Measurements from ENCODE around the gene MED26. TPM values are rescaled to one million over a fixed set of nuclear protein-coding genes. Genes with fewer than 3 reads are reported as not detected.

The MED26 gene
- total RNA-seq, 1 experiment from 2014 or later = 8.8 TPM

GRCh38 chr19:16561382-16561781 lies 66.6 kb downstream of the MED26 start:
- in situ Hi-C loops (cut with HindIII; ENCODE audit: low pct_unique_long_range_greater_than_20kb, low sequenced_read_pairs) (no loop called here), intact Hi-C loops (cut with micrococcal nuclease; ENCODE audit: unreplicated experiment) (no loop called here)
- Histone ChIP-seq H3K4me1 (ENCODE audit: control insufficient read depth, insufficient read depth, low read length) (no peaks in the 10 kb centered on the region), H3K27me3 (ENCODE audit: control insufficient read depth, insufficient read depth, low read length) (no peaks in the 10 kb centered on the region), H3K4me3 (ENCODE audit: low read depth in 2 of 2, low read length in 2 of 2) (no peak overlapping the region), H3K27ac (ENCODE audit: low read length) (no peak overlapping the region), H3K9me3 (ENCODE audit: control insufficient read depth, insufficient read depth, low read depth, low read length) (no peaks in the 10 kb centered on the region), H3K36me3 (ENCODE audit: control insufficient read depth, insufficient read depth, low read length) (peaks cover 4% of the 10 kb centered on the region; the same call in 1 of the 2 replicates)
- DNase-seq (ENCODE audit: low read depth, low spot score) = no peak
- ChIA-PET CTCF (no interaction called here), POLR2A (interaction anchor here (0.6 to 0.7 kb wide), 2 partner anchors 24 to 236 kb away, joined by 3 to 4 read pairs; no protein-coding TSS in a partner anchor)
- ATAC-seq = no peak
- no peak for TF ChIP-seq SIN3A (IDR thresholded peaks at IDR 0.05; ENCODE audit: borderline replicate concordance, insufficient read depth, low read depth, low read length)
- TF ChIP-seq TCF7L2 (IDR thresholded peaks at IDR 0.05; ENCODE audit: low read depth, low read length) = no peak
- TF ChIP-seq, protein P1, sequence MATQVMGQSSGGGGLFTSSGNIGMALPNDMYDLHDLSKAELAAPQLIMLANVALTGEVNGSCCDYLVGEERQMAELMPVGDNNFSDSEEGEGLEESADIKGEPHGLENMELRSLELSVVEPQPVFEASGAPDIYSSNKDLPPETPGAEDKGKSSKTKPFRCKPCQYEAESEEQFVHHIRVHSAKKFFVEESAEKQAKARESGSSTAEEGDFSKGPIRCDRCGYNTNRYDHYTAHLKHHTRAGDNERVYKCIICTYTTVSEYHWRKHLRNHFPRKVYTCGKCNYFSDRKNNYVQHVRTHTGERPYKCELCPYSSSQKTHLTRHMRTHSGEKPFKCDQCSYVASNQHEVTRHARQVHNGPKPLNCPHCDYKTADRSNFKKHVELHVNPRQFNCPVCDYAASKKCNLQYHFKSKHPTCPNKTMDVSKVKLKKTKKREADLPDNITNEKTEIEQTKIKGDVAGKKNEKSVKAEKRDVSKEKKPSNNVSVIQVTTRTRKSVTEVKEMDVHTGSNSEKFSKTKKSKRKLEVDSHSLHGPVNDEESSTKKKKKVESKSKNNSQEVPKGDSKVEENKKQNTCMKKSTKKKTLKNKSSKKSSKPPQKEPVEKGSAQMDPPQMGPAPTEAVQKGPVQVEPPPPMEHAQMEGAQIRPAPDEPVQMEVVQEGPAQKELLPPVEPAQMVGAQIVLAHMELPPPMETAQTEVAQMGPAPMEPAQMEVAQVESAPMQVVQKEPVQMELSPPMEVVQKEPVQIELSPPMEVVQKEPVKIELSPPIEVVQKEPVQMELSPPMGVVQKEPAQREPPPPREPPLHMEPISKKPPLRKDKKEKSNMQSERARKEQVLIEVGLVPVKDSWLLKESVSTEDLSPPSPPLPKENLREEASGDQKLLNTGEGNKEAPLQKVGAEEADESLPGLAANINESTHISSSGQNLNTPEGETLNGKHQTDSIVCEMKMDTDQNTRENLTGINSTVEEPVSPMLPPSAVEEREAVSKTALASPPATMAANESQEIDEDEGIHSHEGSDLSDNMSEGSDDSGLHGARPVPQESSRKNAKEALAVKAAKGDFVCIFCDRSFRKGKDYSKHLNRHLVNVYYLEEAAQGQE (IDR thresholded peaks at IDR 0.05; ENCODE audit: insufficient read depth in 1 of 2, low read depth in 2 of 2, low read length in 1 of 2) = no peak
- TF ChIP-seq POLR2AphosphoS5 (IDR thresholded peaks at IDR 0.05; ENCODE audit: low read depth, low read length) = no peak
- BruUV-seq (replicated peaks) = no TSS peak

GRCh38 chr19:16559780-16560276 lies 68.2 kb downstream of the MED26 start:
- CTCF ChIA-PET = no interaction called here

More at GRCh38 chr19:16559780-16560276, 68.2 kb downstream of the MED26 start:
- BruUV-seq (replicated peaks) = no TSS peak
- POLR2A ChIA-PET = no interaction called here
- Histone ChIP-seq H3K4me3 (ENCODE audit: low read depth in 2 of 2, low read length in 2 of 2) (no peak overlapping the region), H3K36me3 (ENCODE audit: control insufficient read depth, insufficient read depth, low read length) (peaks cover 2% of the 10 kb centered on the region; the same call in 1 of the 2 replicates), H3K27ac (ENCODE audit: low read length) (no peak overlapping the region), H3K4me1 (ENCODE audit: control insufficient read depth, insufficient read depth, low read length) (no peaks in the 10 kb centered on the region), H3K9me3 (ENCODE audit: control insufficient read depth, insufficient read depth, low read depth, low read length) (no peaks in the 10 kb centered on the region), H3K27me3 (ENCODE audit: control insufficient read depth, insufficient read depth, low read length) (no peaks in the 10 kb centered on the region)
- ATAC-seq (no peak), DNase-seq (ENCODE audit: low read depth, low spot score) (no peak)
- in situ Hi-C loops (cut with HindIII; ENCODE audit: low pct_unique_long_range_greater_than_20kb, low sequenced_read_pairs) = no loop called here
- intact Hi-C loops (cut with micrococcal nuclease; ENCODE audit: unreplicated experiment) = no loop called here
- no peak for TF ChIP-seq SIN3A (IDR thresholded peaks at IDR 0.05; ENCODE audit: borderline replicate concordance, insufficient read depth, low read depth, low read length)
- TF ChIP-seq TCF7L2 (IDR thresholded peaks at IDR 0.05; ENCODE audit: low read depth, low read length) = no peak
- TF ChIP-seq, protein P1 (IDR thresholded peaks at IDR 0.05; ENCODE audit: insufficient read depth in 1 of 2, low read depth in 2 of 2, low read length in 1 of 2) = no peak
- no peak for TF ChIP-seq POLR2AphosphoS5 (IDR thresholded peaks at IDR 0.05; ENCODE audit: low read depth, low read length)
- TF ChIP-seq, protein P2, sequence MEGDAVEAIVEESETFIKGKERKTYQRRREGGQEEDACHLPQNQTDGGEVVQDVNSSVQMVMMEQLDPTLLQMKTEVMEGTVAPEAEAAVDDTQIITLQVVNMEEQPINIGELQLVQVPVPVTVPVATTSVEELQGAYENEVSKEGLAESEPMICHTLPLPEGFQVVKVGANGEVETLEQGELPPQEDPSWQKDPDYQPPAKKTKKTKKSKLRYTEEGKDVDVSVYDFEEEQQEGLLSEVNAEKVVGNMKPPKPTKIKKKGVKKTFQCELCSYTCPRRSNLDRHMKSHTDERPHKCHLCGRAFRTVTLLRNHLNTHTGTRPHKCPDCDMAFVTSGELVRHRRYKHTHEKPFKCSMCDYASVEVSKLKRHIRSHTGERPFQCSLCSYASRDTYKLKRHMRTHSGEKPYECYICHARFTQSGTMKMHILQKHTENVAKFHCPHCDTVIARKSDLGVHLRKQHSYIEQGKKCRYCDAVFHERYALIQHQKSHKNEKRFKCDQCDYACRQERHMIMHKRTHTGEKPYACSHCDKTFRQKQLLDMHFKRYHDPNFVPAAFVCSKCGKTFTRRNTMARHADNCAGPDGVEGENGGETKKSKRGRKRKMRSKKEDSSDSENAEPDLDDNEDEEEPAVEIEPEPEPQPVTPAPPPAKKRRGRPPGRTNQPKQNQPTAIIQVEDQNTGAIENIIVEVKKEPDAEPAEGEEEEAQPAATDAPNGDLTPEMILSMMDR (IDR thresholded peaks at IDR 0.05) = no peak

All from Panc1 (cell line).